NCI-H226 (cell line): ENCODE data around the gene LRRC31.
A peak's percentile ranks its signal among the peaks of the same experiment; 100 is the strongest.

Experiments
- DNase-seq: peaks from one replicate; pipeline ENCODE4 v3.0.0-alpha.2; 2015

LRRC31 gene

DNA sequence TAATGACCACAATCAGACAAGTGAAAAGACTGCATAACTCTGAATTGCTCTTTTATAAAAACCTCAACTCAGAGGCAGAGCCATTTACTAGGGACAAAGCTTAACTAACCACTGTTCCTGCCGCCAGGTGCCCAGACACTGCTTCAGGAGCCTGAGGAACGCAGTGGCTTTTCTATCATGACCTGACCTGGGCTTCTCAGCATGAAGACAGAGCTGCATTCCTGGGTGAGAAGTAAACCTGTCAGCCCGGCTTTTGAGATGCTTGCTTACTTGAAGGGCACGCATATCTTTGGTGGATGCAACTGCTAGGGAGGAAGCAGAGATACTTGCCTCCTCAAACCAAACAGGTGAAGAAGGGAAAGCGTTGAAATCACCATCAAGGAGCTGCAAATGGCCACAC, 7.9 kb downstream of the LRRC31 start:
- DNase-seq, result no peak

DNA sequence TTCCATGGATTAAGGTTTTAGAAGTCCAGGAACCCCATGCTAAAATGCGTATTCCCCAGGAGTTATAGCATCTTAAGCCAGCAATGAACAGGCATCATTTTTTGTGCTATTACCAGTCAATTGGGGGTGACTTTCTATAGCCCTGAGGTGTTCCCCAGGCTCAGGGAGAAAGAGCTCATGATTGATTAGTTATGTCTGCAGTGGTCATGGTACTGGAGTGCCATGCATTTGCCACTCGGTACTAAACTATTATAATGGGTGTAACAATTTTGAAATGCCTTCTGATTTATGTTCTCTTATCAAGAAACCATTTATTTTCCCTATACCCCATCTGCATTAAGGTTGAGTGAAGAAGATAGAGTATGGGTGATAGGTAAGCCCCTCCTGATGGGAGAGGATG, 11.9 kb downstream of the LRRC31 start:
- no peak for DNase-seq

DNA sequence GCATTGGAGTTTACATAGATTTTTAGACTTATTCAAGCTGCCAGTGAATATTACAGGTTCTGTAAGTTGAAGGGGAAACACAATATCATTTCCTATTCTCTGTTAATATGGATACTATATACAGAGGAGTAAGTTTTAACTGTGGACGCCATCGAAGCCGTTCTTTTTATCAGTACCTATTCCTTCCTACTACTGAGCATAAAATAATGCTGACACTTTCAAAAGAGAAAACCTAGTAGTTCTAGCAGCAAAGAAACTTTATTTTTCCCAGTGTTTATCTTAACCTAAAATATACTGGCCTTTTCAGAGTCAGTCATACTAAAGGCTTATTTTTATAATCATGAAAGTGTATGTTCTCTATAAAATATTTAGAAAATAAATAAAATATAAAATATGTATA, 14.2 kb downstream of the LRRC31 start:
- no peak for DNase-seq

DNA sequence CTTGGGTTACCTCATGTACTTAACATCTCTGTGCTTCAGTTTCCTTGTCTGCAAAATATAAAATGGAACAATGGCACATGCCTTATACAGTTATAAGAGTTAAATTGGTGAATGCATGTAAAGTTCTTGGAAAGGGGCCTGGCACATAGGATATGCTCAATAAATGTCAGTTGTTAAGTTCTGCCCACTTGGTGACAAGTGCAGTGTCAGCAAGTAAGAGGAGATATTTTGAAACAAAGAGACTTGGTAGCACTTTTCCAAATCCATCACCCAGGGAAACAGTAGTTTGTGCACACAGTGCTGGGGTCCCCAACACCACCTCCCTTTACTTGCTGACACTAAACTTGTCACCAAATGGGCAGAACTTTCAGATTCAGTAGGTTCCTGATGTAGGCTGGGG, 19.1 kb downstream of the LRRC31 start:
- DNase-seq, result no peak

DNA sequence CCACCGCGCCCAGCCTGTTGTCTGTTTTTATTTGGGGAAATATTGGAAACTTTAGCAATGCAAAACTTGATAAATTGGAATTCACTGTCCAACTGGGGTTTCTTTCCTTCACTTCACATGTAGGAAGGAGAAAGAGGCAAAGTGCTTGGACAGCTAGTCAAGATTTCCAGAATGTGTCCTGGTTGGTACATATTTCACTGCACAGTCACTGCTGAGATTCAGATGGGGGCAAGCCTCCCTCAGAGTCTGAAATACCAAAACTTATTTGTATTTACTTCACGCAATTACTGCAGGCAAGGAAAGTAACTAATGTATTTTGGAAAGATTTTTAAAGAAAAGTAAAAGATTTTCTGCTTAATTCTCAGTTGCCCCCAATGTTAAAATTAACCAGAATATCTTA, 21.0 kb downstream of the LRRC31 start:
- no peak for DNase-seq

DNA sequence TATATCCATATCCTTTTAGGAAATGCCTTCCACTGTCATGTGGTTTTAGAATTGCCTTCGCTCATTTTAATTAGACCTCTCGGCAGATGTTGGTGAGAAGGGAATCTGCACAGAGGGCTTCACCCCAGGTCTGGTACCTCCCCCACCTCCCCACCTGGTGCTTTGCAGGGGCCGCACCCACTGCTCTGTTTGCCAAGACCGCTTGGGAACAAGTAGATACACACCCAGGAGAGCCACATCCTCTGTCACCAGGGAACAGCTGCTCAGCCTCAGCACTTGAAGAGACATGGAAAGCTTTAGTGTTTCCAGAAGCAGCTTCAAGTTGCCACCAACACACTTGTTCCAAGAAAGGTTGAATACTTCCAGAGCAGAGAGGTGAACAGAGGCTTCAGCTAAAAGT, 21.8 kb downstream of the LRRC31 start:
- no peak for DNase-seq

DNA sequence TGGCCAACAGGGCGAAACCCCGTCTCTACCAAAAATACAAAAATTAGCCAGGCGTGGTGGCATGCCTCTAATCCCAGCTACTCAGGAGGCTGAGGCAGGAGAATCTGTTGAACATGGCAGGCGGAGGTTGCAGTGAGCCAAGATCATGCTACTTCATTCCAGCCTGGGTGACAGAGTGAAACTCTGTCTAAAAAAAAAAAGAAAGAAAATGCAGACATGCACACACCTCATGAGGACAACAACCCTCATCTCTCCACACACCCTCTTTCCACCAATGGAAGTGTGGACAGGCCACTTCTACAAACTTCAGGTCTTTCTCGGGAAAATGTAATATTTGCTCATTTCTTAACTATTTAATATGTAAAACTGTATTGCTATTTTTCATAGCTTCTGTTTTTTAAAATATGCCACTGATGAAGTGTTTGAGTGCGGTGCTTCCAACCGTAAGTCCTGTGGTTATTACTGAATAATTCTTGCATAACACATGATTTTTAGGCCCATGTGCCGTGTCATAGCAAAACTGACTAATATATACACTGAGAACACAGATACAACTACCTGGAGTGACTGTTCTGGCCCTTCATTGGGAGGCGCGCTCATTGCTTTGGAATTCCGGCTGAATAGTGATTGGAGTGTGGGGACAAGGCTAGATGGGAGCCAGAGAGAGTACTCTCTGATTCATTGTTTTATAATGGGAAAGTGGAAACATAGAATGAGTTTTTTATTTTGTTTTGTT, 23.1 kb downstream of the LRRC31 start:
- peak; percentile 86 for DNase-seq

DNA sequence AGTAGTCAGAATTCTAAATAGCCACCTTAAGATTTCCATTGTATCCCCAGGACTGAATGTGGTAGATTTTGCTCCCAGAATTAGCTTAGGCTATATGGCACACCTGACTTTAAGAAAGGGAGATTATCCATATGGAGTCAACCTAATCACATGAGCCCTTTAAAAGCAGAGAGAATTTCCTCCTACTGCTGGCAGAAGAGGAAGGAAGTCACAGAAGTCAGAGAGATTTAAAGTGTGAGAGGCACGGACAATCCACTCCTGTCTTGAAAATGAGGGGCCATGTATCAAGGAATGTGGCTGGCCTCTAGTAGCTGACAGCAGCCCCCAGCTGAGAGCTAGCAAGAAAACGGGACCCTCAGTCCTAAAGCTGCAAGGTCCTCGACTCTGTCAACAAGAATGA, 26.8 kb downstream of the LRRC31 start:
- DNase-seq, result no peak

DNA sequence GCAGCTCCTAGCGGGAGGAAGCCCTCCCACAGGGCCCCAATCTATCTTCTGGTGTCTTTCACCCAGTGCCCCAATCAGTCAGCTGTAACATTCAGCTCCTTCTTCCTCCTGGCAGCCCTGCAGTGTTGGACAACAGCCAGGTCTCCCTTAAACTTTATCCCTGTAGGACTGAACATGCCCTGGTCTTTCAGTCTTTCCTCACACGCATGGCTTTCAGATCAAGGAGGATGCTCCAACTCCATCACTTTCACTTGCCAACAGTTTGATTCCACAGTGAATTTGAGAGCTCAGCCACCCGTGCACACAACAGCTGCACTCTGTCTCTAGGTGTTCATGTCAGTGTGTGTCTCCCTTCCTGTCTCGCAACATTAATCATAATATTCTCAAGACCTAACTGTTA, 28.6 kb downstream of the LRRC31 start:
- no peak for DNase-seq

DNA sequence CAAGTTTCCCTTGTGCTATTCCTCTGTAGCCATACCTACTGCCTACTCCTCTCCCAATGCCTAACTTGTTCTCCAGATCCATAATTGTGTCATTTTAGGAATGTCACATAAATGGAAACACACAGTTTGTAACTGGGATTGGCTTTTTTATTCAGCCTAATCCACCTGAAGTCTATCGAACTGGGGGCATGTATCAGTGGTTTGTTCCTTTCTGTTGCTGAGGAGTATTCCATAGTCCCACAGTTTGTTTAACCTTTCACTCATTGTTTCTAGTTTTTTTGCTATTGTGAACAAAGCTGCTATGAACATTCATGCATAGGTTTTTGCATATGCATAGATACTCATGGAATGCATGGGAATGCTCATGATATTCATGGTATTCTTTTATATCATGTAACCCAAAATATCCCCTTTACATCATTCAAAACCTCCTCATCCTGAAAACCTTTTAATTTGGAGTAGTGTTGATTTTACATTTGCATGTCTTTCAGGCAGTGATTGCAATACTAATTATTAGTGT, 31.2 kb downstream of the LRRC31 start:
- no peak for DNase-seq

DNA sequence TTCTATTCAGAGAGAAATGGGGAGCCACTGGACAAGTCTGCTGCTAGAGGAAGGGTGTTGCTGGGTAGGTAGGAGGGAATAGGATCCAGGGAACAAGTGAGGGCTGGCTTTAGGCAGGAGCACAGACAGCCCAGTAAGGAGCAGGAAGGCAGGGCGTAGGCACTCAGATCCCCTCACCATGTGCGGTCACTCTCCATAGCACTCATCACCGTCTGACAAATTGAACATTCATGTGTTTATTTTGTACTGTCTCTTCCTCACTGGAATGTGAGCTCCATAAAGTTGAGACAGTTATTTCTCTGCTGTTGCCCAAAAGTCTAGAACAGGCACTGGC, 32.8 kb downstream of the LRRC31 start:
- DNase-seq, result no peak

DNA sequence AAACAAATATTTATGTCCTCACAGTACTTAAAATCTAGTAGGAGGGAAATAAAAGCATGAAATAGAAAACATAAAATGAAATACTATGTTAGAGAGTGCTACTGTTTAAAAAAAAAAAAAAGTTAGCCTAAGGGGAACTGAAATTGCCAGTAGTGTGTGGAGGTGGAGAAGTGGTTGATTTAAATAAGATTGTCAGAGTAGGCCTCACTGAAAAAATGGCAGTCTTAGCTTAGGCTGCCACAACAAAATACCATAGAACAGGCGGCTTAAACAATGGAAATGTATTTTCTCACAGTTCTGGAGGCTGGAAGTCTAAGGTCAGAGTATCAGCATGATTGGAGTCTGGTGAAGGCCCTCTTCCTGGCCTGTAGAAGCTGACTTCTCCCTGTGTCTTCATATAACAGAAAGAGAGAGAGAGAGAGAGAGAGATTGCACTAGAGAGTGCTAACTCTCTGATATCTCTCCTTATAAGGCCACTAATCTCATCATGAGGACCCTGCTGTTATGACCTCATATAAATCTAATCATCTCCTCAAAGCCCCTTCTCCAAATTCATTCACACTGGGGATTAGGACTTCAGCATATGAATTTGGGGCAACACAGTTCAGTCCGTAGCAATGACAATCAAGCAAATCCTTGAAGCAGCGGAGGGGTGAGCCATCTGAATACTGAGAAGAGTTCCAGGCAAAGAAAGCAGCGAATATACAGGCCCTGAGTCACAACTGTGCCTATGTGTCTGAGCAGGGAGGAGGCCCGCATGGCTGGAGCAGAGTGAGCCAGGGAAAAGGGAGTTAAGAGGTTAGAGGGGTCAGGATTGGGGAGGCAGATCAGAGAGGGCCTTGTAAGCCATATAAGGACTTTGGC, 33.4 kb downstream of the LRRC31 start:
- peak; percentile 10 for DNase-seq

DNA sequence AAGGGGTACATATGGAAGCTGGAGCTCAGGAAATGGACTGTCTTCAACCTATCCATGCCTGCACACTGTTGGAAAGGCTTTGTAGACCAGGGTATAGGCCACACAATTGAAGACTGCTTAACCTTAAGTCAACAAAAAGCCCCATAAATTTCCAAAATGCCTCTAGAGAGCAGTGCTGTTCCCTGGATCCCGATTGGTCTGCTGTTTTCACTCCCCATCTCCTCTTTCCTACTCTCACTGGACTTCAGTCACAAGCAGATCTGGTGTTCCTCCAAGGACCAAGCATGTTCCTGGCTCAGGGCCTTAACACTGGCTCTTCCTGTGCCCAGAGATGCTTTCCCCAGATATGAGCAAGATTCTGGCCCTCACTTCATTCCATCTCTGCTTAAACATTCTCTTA, 34.2 kb downstream of the LRRC31 start:
- DNase-seq, result no peak

DNA sequence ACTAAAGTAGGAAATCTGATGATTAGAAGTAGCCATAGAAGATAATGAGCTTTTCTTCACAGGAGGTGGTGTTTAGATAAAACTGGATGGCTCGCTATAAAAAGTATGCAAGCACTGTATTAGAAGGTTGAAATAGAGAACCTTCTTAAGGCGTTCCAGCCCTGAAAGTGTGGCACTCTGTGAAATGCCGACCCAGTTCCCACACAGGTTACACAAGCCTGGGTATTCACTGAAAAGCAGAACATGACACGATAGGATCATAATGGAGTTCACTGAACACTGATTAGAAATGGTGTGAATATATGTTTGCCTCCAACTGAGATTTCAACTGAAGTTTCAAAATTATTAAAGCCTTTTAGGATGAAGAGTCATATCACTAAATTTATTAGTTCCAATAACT, 42.0 kb downstream of the LRRC31 start:
- DNase-seq, result no peak

DNA sequence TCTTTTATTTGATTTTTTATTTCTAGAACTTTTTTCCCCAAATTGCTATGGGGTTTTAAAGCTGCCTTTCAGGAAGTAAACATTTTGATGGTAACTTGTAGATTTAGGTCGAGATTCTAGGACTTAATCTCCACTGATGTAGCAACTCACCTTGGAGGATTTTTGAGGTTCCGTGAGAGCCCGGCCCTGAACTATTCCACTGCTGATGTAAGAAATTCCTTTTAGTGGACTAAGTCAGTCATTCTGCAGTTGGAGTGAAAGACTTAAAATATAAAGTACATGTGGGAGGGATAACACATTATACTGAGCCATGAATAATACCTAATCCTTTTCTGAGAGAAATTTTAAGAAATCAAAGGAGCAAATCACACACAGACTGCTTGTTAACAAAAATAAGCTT, 44.4 kb downstream of the LRRC31 start:
- peak; percentile 20 for DNase-seq

DNA sequence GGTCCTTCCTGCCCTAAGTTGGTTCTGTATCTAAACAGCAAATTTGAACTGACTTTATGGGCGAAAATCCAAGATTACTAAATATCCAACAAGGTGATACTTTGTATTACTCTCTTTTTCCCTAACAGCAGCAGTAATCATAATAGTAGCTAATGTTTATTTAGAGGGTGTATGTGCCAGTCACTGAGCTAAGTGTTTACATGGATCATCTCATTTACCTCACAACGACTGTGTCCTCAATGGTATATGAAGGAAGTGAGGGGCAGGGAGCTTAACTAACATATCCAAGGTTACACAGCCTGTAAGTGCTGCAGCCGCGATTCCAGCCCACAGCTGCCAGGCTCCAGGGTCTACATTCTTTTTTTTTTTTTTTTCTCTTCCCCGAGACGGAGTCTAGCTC, 46.8 kb downstream of the LRRC31 start:
- DNase-seq, result no peak

DNA sequence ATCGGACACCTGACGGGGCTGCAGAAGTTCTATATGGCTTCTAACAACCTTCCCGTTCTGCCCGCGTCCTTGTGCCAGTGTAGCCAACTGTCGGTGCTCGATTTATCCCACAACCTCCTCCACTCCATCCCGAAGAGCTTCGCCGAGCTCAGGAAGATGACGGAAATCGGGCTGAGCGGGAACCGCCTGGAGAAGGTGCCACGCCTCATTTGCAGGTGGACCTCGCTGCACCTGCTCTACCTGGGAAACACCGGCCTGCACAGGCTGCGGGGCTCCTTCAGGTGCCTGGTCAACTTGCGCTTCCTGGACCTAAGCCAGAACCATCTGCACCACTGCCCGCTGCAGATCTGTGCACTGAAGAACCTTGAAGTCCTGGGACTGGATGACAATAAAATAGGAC, 47.2 kb downstream of the LRRC31 start:
- no peak for DNase-seq

DNA sequence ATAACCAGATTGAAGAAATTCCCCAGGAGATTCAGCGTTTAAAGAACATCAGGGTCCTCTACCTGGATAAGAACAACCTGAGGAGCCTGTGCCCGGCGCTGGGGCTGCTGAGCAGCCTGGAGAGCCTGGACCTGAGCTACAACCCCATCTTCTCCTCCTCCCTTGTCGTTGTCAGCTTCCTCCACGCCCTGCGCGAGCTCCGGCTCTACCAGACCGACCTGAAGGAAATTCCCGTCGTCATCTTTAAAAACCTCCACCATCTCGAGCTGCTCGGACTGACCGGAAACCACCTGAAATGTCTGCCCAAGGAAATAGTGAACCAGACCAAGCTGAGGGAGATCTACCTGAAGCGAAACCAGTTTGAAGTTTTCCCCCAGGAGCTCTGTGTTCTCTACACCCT, 47.6 kb downstream of the LRRC31 start:
- no peak for DNase-seq

DNA sequence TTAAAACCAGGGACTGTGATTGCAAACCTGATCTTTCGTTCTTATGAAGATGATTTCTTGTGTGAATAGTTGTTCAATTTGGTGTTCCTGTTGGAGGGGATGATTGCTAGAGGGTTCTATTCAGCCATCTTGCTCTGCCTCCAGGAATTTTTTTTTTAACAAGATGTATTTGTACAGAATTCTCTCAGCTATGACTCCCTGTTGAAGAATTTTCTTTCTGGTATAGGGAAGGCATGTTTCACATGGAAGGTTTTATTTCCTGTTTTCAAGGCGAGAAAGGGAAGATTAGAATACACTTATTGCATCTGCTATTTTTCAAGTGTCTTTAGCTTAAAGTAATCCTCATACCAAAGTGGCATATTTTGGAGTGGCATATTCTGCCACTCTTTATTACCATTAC, 51.4 kb downstream of the LRRC31 start:
- peak; percentile 43 for DNase-seq

DNA sequence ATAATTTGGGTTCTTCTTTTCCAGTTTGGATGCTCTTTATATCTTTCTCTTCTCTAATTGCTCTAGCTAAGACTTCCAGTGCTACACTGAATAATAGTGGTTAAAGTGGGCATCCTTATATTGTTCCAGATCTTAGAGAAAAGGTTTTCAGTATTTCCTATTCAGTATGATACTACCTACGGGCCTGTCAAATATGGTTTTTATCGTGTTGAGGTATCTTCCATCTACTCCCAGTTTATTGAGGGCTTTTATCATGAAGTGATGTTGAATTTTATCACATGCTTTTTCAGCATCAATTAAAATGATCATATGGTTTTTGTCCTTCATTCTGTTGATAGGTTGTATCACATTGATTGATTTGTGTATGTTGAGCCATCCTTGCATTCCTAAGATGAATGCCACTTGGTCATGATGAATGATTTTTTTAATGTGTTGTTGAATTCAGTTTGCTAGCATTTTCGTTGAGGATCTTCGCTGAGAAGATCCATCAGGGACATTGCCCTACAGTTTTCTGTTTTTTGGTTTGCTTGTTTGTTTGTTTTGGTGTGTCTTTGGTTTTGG, 54.1 kb downstream of the LRRC31 start:
- no peak for DNase-seq

DNA sequence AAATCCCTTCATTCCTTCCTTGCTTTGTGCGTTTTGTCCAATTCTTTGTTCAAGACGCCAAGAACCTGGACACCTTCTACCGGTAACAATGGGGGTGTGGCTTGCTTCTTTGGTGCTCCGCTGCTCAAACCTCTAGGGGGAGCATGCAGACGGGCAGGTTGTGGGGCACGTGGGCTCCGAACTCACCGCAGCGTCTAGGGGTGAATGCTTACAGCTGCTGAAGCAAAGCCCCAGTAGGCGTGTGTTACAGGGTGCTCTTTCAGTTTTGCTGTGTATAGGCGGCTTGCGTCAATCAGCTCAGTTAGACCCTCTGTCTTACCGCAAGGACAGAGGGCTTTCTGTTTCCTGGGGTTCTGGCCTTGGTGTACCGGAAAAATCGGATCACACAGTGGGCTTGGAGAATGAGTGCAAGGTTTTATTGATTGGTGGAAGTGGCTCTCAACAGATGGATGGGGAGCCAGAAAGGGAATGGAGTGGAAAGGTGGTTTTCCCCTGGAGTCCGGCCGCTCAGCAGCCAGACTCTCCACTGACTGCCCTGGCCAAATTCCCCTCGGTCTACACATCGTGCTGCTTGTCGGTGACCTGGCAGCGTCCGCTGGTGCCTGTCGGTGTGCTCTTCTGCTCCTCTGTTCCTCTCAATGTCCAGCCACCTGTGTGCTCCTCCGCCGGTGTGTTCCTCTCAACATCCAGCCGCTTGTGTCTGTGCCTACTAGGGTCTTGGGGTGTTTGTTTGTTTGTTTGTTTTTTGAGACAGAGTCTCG, 55.8 kb downstream of the LRRC31 start:
- no peak for DNase-seq

DNA sequence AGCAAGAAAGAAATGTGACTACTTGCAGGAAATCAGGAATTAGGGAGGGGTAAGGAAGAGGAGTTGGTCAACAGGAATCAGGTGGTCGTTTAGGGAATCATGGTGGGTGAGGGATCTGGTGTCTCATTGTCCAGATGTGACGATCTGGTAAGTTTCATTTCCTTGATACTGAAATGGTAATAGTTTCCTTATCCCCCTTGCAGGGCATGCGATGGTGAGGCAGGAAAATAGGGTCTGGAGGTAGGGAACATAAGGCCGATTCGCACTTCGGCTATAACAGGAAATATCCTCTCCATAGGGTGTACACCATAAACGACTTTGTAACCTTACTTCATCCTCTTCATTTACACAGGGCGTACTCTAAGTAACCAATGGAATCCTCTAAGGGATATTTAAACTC, 56.5 kb downstream of the LRRC31 start:
- no peak for DNase-seq
